ENCODE measurements around the gene XKR8.
"Not testable (repeated sequence)": the region's sequence is repeated elsewhere in the genome, so short reads cannot be mapped to it uniquely, and the experiment has no call there.

XKR8 gene

DNA sequence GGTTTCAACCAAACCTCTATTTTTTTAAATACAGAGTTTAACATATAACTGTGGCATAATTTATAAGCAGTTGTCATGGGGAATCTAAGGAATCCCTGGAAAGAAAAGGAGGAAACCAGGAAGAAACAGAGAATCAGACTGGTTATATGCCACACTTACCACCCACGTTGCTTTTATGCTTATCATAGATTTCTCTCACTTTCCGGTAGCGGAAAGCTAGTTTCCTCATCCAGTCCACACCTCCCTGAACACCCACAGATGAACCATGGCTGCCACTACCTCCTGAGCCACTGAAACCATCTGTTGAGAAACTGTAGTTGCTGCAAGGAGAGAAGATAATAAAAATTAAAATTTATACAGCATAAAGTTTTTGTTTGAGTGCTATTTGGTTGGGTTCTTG is 33.5 kb downstream of the XKR8 start:
- no peak for DNase-seq

DNA sequence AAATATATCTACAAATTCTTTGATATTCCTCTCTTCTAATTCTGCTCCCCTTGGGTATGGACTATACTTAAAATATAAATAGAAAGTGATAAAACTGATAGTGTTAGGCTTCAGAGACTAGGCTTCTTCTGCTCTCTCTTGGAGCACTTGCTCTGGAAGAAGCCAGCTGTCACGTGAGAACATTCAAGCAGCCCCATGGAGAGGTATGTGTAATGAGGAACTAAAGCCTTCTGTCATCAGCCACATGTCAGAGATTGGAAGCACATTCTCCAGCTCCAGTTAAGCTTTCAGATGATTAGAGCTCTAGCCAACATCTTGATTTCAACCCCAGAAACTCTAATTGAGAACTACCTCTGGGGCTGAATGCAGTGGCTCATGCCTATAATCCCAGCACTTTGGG is 34.3 kb downstream of the XKR8 start:
- DNase-seq, result no peak

DNA sequence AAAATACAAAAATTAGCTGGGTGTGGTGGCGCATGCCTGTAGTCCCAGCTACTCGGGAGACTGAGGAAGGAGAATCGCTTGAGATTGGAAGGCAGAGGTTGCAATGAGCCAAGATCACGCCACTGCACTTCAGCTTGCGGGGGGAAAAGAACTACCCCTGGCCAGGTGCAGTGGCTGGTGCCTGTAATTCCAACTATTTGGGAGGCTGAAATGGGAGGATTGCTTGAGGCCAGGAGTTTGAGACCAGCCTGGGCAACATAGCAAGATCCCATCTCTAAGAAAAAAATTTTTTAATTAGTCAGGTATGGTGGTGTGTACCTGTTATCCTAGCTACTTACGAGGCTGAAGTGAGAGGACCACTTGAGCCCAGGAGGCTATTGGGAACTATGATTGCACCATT is 34.8 kb downstream of the XKR8 start:
- not testable (repeated sequence) for DNase-seq

DNA sequence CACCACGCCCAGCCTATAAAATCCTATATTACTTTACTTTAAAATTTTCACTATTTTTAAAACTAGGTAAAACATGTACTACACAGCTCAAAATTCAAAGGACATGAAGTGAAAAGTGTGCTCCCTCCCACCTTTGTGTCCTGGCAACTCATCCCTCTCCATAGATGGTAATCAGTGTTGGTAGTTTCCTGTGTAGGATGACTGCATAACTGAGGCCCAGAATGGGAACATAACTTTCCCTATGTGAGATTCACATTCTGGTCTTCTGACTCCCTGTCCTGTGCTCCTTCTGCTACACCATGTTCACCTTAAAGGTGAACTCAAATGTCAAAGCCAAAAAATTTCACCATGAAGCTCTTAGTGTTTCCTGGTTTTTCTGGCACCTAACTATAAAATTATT is 39.3 kb downstream of the XKR8 start:
- DNase-seq, result no peak

DNA sequence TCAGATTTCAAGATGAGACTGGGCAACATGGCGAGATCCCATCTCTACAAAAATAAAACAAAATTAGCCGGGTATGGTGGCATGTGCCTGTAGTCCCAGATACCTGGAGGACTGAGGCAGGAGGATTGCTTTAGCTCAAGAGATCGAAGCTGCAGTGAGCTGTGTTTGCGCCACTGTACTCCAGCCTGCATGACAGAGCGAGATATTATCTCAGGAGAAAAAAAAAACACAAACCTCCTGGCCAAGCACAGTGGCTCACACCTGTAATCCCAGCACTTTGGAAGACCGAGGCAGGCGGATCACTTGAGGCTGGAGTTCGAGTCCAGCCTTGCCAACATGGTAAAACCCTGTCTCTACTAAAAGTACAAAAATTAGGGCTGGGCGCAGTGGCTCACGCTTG is 42.8 kb downstream of the XKR8 start:
- no peak for DNase-seq

DNA sequence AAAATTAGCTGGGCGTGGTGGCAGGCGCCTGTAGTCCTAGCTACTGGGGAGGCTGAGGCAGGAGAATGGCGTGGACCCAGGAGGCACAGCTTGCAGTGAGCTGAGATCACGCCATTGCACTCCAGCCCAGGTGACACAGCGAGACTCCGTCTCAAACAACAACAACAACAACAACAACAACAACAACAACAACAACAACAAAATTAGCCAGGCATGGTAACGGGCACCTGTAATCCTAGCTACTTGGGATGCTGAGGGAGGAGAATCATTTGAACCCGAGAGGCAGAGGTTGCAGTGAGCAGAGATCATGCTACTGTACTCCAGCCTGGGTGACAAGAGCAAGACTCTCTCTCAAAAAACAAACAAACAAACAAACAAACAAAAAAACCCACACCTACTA is 43.3 kb downstream of the XKR8 start:
- DNase-seq, result not testable (repeated sequence)

DNA sequence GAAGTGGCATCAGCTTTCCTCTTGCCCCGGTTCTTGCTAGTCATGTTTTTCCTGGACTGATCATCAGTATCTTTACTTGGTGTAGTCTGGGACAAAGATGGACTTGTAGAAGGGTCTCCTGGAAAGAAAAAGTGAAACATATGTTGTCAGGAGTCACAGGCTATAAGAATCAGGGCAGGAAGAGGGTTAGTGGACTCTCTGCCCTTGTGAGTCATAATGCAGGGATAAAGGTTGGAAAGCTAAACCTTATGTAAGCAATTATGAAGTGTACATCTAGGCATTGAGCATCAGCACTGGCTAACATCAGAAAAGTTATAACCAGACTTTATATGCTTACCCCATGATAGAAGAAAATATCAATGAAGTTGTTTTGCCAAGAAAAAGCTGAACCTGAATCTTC is 51.2 kb downstream of the XKR8 start:
- no peak for DNase-seq

All from SHP77 treated with DMSO at 0.1 percent for 48 hours (cell line).